GM12878 (cell line): Measurements from ENCODE around the gene SETSIP. TPM values are rescaled to one million over a fixed set of nuclear protein-coding genes. Genes with fewer than 3 reads are reported as not detected.

Experiments used
- ATAC-seq: fragments of 200-7000 bp; cut with Tn5 transposase; 3 replicates; pipeline ENCODE4 v1.9.1; 2020; ENCODE audit warnings: mild to moderate bottlenecking, moderate library complexity
- BruUV-seq: library from RNA; stranded (reverse); fragments of 400-500 nt; replicated peaks from 2 replicates; lab custom pipeline; 2021; lab: Mats Ljungman, UMichigan
- CTCF ChIA-PET: fragments of 300-600 bp; sonication (Branson Sonifier 250); formaldehyde crosslinking; extraction: SDS; loops from one replicate; lab custom pipeline; 2021; ENCODE audit warnings: inconsistent platforms; lab: Yijun Ruan, JAX
- POLR2A ChIA-PET: fragments of 350-600 bp; formaldehyde crosslinking; extraction: SDS; loops from one replicate; lab custom pipeline; 2021; ENCODE audit warnings: inconsistent platforms; lab: Charles Lee
- RAD21 ChIA-PET: fragments of 300-600 bp; sonication (Branson Sonifier 250); formaldehyde crosslinking; loops from one replicate; lab custom pipeline; 2023; ENCODE audit warnings: antibody characterized with exemption; ENCODE audit not compliant: unreplicated experiment; lab: Charles Lee
- SMC1A ChIA-PET: fragments of 300-600 bp; sonication (Branson Sonifier 250); formaldehyde crosslinking; loops from one replicate; lab custom pipeline; 2023; ENCODE audit not compliant: unreplicated experiment, uncharacterized antibody; lab: Charles Lee
- DNase-seq: peaks from one replicate; pipeline ENCODE4 v3.0.0-alpha.2; 2011; ENCODE audit warnings: low read depth, low spot score
- FAIRE-seq: peaks from 3 replicates; lab custom pipeline; 2011; peaks lifted over from hg19 to GRCh38; lab: Jason Lieb, UNC
- H2AFZ ChIP-seq: 2 replicates; pipeline ENCODE4 v1.6.0; 2011; ENCODE audit warnings: low read depth, low read length, control low read depth; ENCODE audit not compliant: control insufficient read depth
- H3K27ac ChIP-seq: 2 replicates; pipeline ENCODE4 v1.5.1; 2011; ENCODE audit warnings: control low read depth; ENCODE audit not compliant: control insufficient read depth, insufficient read depth
- H3K27me3 ChIP-seq, 2 experiments: replicated peaks in 1 of 2; 2 replicates each; pipeline versions ENCODE4 v1.6.0 to v1.6.1; 2011; ENCODE audit warnings: low read length in 1 of 2; ENCODE audit not compliant: control insufficient read depth in 2 of 2, insufficient read depth in 2 of 2
- H3K36me3 ChIP-seq, 2 experiments: 2 replicates each; pipeline ENCODE4 v1.5.1; 2011; ENCODE audit warnings: low read length in 1 of 2; ENCODE audit not compliant: control insufficient read depth in 2 of 2, insufficient read depth in 2 of 2
- H3K4me1 ChIP-seq: 2 replicates; pipeline ENCODE4 v1.6.1; 2011; ENCODE audit warnings: mild to moderate bottlenecking, low read length, moderate library complexity, mixed read lengths; ENCODE audit not compliant: control insufficient read depth, insufficient read depth
- H3K4me2 ChIP-seq: 2 replicates; pipeline ENCODE4 v1.6.0; 2011; ENCODE audit warnings: control low read depth; ENCODE audit not compliant: control insufficient read depth, insufficient read depth
- H3K4me3 ChIP-seq: fragments of 200-600 bp; sonication (generic); 2 replicates; pipeline ENCODE4 v1.5.1; 2016
- H3K79me2 ChIP-seq: 2 replicates; pipeline ENCODE4 v1.6.0; 2011; ENCODE audit warnings: low read length; ENCODE audit not compliant: control insufficient read depth, insufficient read depth
- H3K9ac ChIP-seq: 2 replicates; pipeline ENCODE4 v1.8.0; 2011; ENCODE audit warnings: low read length, control low read depth, mixed read lengths; ENCODE audit not compliant: control insufficient read depth, insufficient read depth
- H3K9me3 ChIP-seq: replicated peaks from 3 replicates; pipeline ENCODE4 v1.5.1; 2011; ENCODE audit warnings: mild to moderate bottlenecking, low read length; ENCODE audit not compliant: control insufficient read depth, insufficient read depth
- H4K20me1 ChIP-seq: 2 replicates; pipeline ENCODE4 v1.6.0; 2011; ENCODE audit not compliant: control insufficient read depth, insufficient read depth
- CUX1 ChIP-seq: IDR thresholded peaks from 2 replicates; pipeline ENCODE4 v1.6.1; 2012; ENCODE audit warnings: improper control_type of control experiment, low read depth, low read length; ENCODE audit not compliant: insufficient replicate concordance
- ETV6 ChIP-seq, 2 experiments: fragments of 450-650 bp in 1 of 2; IDR thresholded peaks in 1 of 2; conservative IDR thresholded peaks in 1 of 2; 2 replicates each; pipeline ENCODE4 v1.6.1; 2014; ENCODE audit warnings: antibody characterized with exemption in 1 of 2, borderline replicate concordance in 1 of 2, low read depth in 1 of 2, mild to moderate bottlenecking in 1 of 2, moderate library complexity in 1 of 2
- LARP7 ChIP-seq: fragments of 450-650 bp; IDR thresholded peaks from 2 replicates; pipeline ENCODE4 v1.6.1; 2017; ENCODE audit warnings: mild to moderate bottlenecking
- NR2F1 ChIP-seq: fragments of 450-650 bp; conservative IDR thresholded peaks from 2 replicates; pipeline ENCODE4 v1.6.1; 2017; ENCODE audit warnings: mild to moderate bottlenecking
- WGBS: methylation state at CpG from one replicate; pipeline ENCODE4 v1.1.6; 2016; ENCODE audit warnings: low lambda C conversion rate; ENCODE audit not compliant: insufficient replicate concordance, insufficient coverage; ENCODE audit errors: missing lambda C conversion rate; 5-methylcytosine and 5-hydroxymethylcytosine counted together
- in situ Hi-C: fragments of 300-500 bp; cut with MboI; formaldehyde crosslinking; loops from 9 replicates; pipeline ENCODE4 v1.14.3; 2018; ENCODE audit warnings: mixed read lengths
- intact Hi-C: fragments of 100-400 bp; cut with micrococcal nuclease; formaldehyde crosslinking; loops from one replicate; pipeline ENCODE4 v1.14.2; 2022; ENCODE audit not compliant: unreplicated experiment
- polyA plus RNA-seq, 11 experiments: library from polyadenylated mRNA; depleted of rRNA in 4 of 11; unstranded in 6 of 11; stranded (reverse) in 5 of 11; fragments of >200 nt; fragmentation: Nextera tagmentation in 4 of 11; fragmentation: Illumina TruSeq in 1 of 11; extraction: Ambion mirVana in 4 of 11; extraction: Trizol in 1 of 11; gene quantifications; 1 replicate in 1 of 11; 2 replicates in 10 of 11; pipeline versions ENCODE4 v1.2.1 to v1.2.3, GENCODE V29; 2011 to 2016; ENCODE audit warnings: inconsistent platforms in 2 of 11, missing spikeins in 2 of 11, low read depth in 1 of 11
- total RNA-seq, 4 experiments: library from RNA; depleted of rRNA in 3 of 4; stranded (reverse); fragments of >200 nt in 3 of 4; fragmentation: Illumina TruSeq in 1 of 4; extraction: Trizol in 1 of 4; gene quantifications; 2 replicates each; pipeline versions ENCODE4 v1.2.1 to v1.2.3, GENCODE V29; 2013 to 2021

Gene SETSIP
- total and polyA plus RNA-seq, 10 of the 15 experiments (the other 5 are each of a cell fraction or from before 2014, with no cell fraction given) = 0.15 to 0.46 (median 0.23) TPM; not detected in 2

DNA sequence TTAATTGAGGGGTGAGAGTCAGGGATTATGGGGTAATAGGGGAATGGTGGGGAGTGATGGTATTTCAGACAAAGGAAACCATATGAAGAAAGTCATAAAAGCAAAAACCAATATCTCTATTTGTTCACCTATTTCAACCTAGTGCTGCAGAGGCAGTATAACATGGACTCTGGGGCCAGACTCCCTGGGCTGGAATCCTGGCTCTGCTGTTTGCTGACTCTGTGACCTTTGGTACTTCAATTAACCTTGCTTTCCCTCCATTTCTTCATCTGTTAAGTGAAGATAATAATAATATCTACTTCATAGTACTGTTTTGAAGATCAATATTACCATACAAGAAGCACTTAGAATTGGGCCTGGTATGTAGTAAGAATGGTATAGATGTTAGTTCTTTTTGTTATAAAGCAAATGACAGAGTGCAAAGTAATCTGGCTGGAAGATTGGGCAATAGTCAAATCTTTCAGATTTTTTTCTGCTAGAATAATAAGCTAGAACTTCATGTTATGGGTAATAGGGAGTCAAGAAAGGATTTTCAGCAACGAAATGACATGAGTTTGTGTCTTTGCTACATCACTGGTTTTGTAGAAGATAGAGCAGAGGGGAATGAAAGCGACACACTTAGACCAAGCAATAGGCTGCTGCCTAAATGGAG is 36.4 kb downstream of the SETSIP start:
- H3K36me3 ChIP-seq = no peaks in the 10 kb centered on the region
- SMC1A ChIA-PET = no interaction called here
- RAD21 ChIA-PET = no interaction called here
- H3K27me3 ChIP-seq = no peaks in the 10 kb centered on the region; a peak in 1 of 4 replicates
- no peak overlapping the region for H3K4me2 ChIP-seq
- no peaks in the 10 kb centered on the region for H4K20me1 ChIP-seq
- in situ Hi-C loops (no loop called here), intact Hi-C loops (no loop called here)
- H3K4me3 ChIP-seq = no peak overlapping the region
- H3K9ac ChIP-seq = no peak overlapping the region
- FAIRE-seq = no peak
- BruUV-seq = no TSS peak
- no peaks in the 10 kb centered on the region for H3K9me3 ChIP-seq
- TF ChIP-seq CUX1 (no peak), ETV6 (conservative IDR thresholded peaks at IDR 0.05 in 1 of 2, IDR thresholded peaks at IDR 0.05 in 1 of 2; ENCODE audit: borderline replicate concordance in 1 of 2, low read depth in 1 of 2) (no peak), LARP7 (no peak), NR2F1 (no peak)
- POLR2A ChIA-PET = no interaction called here
- no peak for DNase-seq
- CTCF ChIA-PET = no interaction called here
- 24% methylated on average over 2 of the region's 2 CpGs for WGBS
- no peaks in the 10 kb centered on the region for H3K79me2 ChIP-seq
- H2AFZ ChIP-seq = no peak overlapping the region
- ATAC-seq = no peak
- H3K4me1 ChIP-seq = no peaks in the 10 kb centered on the region
- H3K27ac ChIP-seq = no peak overlapping the region
